GM12878 (cell line): ENCODE data around the gene VAV2. TPM values are rescaled to one million over a fixed set of nuclear protein-coding genes. Genes with fewer than 3 reads are reported as not detected.
A peak's percentile ranks its signal among the peaks of the same experiment; 100 is the strongest.

ENCODE experiments used
- ATAC-seq: fragments of 200-7000 bp; cut with Tn5 transposase; 3 replicates; pipeline ENCODE4 v1.9.1; 2020; ENCODE audit warnings: mild to moderate bottlenecking, moderate library complexity
- BruUV-seq: library from RNA; stranded (reverse); fragments of 400-500 nt; replicated peaks from 2 replicates; lab custom pipeline; 2021; lab: Mats Ljungman, UMichigan
- CTCF ChIA-PET: fragments of 300-600 bp; sonication (Branson Sonifier 250); formaldehyde crosslinking; extraction: SDS; loops from one replicate; lab custom pipeline; 2021; ENCODE audit warnings: inconsistent platforms; lab: Yijun Ruan, JAX
- POLR2A ChIA-PET: fragments of 350-600 bp; formaldehyde crosslinking; extraction: SDS; loops from one replicate; lab custom pipeline; 2021; ENCODE audit warnings: inconsistent platforms; lab: Charles Lee
- RAD21 ChIA-PET: fragments of 300-600 bp; sonication (Branson Sonifier 250); formaldehyde crosslinking; loops from one replicate; lab custom pipeline; 2023; ENCODE audit warnings: antibody characterized with exemption; ENCODE audit not compliant: unreplicated experiment; lab: Charles Lee
- SMC1A ChIA-PET: fragments of 300-600 bp; sonication (Branson Sonifier 250); formaldehyde crosslinking; loops from one replicate; lab custom pipeline; 2023; ENCODE audit not compliant: unreplicated experiment, uncharacterized antibody; lab: Charles Lee
- DNase-seq: peaks from one replicate; pipeline ENCODE4 v3.0.0-alpha.2; 2011; ENCODE audit warnings: low read depth, low spot score
- FAIRE-seq: peaks from 3 replicates; lab custom pipeline; 2011; peaks lifted over from hg19 to GRCh38; lab: Jason Lieb, UNC
- H2AFZ ChIP-seq: 2 replicates; pipeline ENCODE4 v1.6.0; 2011; ENCODE audit warnings: low read depth, low read length, control low read depth; ENCODE audit not compliant: control insufficient read depth
- H3K27ac ChIP-seq: 2 replicates; pipeline ENCODE4 v1.5.1; 2011; ENCODE audit warnings: control low read depth; ENCODE audit not compliant: control insufficient read depth, insufficient read depth
- H3K27me3 ChIP-seq, 2 experiments: replicated peaks in 1 of 2; 2 replicates each; pipeline versions ENCODE4 v1.6.0 to v1.6.1; 2011; ENCODE audit warnings: low read length in 1 of 2; ENCODE audit not compliant: control insufficient read depth in 2 of 2, insufficient read depth in 2 of 2
- H3K36me3 ChIP-seq, 2 experiments: 2 replicates each; pipeline ENCODE4 v1.5.1; 2011; ENCODE audit warnings: low read length in 1 of 2; ENCODE audit not compliant: control insufficient read depth in 2 of 2, insufficient read depth in 2 of 2
- H3K4me1 ChIP-seq: 2 replicates; pipeline ENCODE4 v1.6.1; 2011; ENCODE audit warnings: mild to moderate bottlenecking, low read length, moderate library complexity, mixed read lengths; ENCODE audit not compliant: control insufficient read depth, insufficient read depth
- H3K4me2 ChIP-seq: 2 replicates; pipeline ENCODE4 v1.6.0; 2011; ENCODE audit warnings: control low read depth; ENCODE audit not compliant: control insufficient read depth, insufficient read depth
- H3K4me3 ChIP-seq: fragments of 200-600 bp; sonication (generic); 2 replicates; pipeline ENCODE4 v1.5.1; 2016
- H3K79me2 ChIP-seq: 2 replicates; pipeline ENCODE4 v1.6.0; 2011; ENCODE audit warnings: low read length; ENCODE audit not compliant: control insufficient read depth, insufficient read depth
- H3K9ac ChIP-seq: 2 replicates; pipeline ENCODE4 v1.8.0; 2011; ENCODE audit warnings: low read length, control low read depth, mixed read lengths; ENCODE audit not compliant: control insufficient read depth, insufficient read depth
- H3K9me3 ChIP-seq: replicated peaks from 3 replicates; pipeline ENCODE4 v1.5.1; 2011; ENCODE audit warnings: mild to moderate bottlenecking, low read length; ENCODE audit not compliant: control insufficient read depth, insufficient read depth
- H4K20me1 ChIP-seq: 2 replicates; pipeline ENCODE4 v1.6.0; 2011; ENCODE audit not compliant: control insufficient read depth, insufficient read depth
- ETV6 ChIP-seq, 2 experiments: fragments of 450-650 bp in 1 of 2; IDR thresholded peaks in 1 of 2; conservative IDR thresholded peaks in 1 of 2; 2 replicates each; pipeline ENCODE4 v1.6.1; 2014; ENCODE audit warnings: antibody characterized with exemption in 1 of 2, borderline replicate concordance in 1 of 2, low read depth in 1 of 2, mild to moderate bottlenecking in 1 of 2, moderate library complexity in 1 of 2
- NR2F1 ChIP-seq: fragments of 450-650 bp; conservative IDR thresholded peaks from 2 replicates; pipeline ENCODE4 v1.6.1; 2017; ENCODE audit warnings: mild to moderate bottlenecking
- PAX5 ChIP-seq: IDR thresholded peaks from 2 replicates; pipeline ENCODE4 v1.6.1; 2011; ENCODE audit warnings: low read depth, low read length, borderline replicate concordance
- PML ChIP-seq: IDR thresholded peaks from 2 replicates; pipeline ENCODE4 v1.6.1; 2012; ENCODE audit warnings: low read length, inconsistent platforms
- RAD21 ChIP-seq: IDR thresholded peaks from 2 replicates; pipeline ENCODE4 v1.6.1; 2011; ENCODE audit warnings: mild to moderate bottlenecking, low read depth, low read length, moderate library complexity; ENCODE audit not compliant: insufficient read depth
- SMAD1 ChIP-seq: fragments of 450-650 bp; IDR thresholded peaks from 2 replicates; pipeline ENCODE4 v1.6.1; 2018; ENCODE audit warnings: mild to moderate bottlenecking, low read depth; ENCODE audit not compliant: partially characterized antibody
- WGBS: methylation state at CpG from one replicate; pipeline ENCODE4 v1.1.6; 2016; ENCODE audit warnings: low lambda C conversion rate; ENCODE audit not compliant: insufficient replicate concordance, insufficient coverage; ENCODE audit errors: missing lambda C conversion rate; 5-methylcytosine and 5-hydroxymethylcytosine counted together
- in situ Hi-C: fragments of 300-500 bp; cut with MboI; formaldehyde crosslinking; loops from 9 replicates; pipeline ENCODE4 v1.14.3; 2018; ENCODE audit warnings: mixed read lengths
- intact Hi-C: fragments of 100-400 bp; cut with micrococcal nuclease; formaldehyde crosslinking; loops from one replicate; pipeline ENCODE4 v1.14.2; 2022; ENCODE audit not compliant: unreplicated experiment
- polyA plus RNA-seq, 11 experiments: library from polyadenylated mRNA; depleted of rRNA in 4 of 11; unstranded in 6 of 11; stranded (reverse) in 5 of 11; fragments of >200 nt; fragmentation: Nextera tagmentation in 4 of 11; fragmentation: Illumina TruSeq in 1 of 11; extraction: Ambion mirVana in 4 of 11; extraction: Trizol in 1 of 11; gene quantifications; 1 replicate in 1 of 11; 2 replicates in 10 of 11; pipeline versions ENCODE4 v1.2.1 to v1.2.3, GENCODE V29; 2011 to 2016; ENCODE audit warnings: inconsistent platforms in 2 of 11, missing spikeins in 2 of 11, low read depth in 1 of 11
- total RNA-seq, 4 experiments: library from RNA; depleted of rRNA in 3 of 4; stranded (reverse); fragments of >200 nt in 3 of 4; fragmentation: Illumina TruSeq in 1 of 4; extraction: Trizol in 1 of 4; gene quantifications; 2 replicates each; pipeline versions ENCODE4 v1.2.1 to v1.2.3, GENCODE V29; 2013 to 2021
- TF ChIP-seq, protein P1 (sequence below): IDR thresholded peaks from 2 replicates; pipeline ENCODE4 v1.6.1; 2012; ENCODE audit warnings: low read length, inconsistent platforms

VAV2 gene
- total and polyA plus RNA-seq, 10 of the 15 experiments (the other 5 are each of a cell fraction or from before 2014, with no cell fraction given) = 0.13 to 43.9 (median 16.9) TPM

GRCh38 chr9:133830711-133831110 lies 161.4 kb downstream of the VAV2 start:
- no peaks in the 10 kb centered on the region for H4K20me1 ChIP-seq
- H3K79me2 ChIP-seq = no peaks in the 10 kb centered on the region
- no TSS peak for BruUV-seq
- no peak for FAIRE-seq
- no peak overlapping the region for H3K4me3 ChIP-seq
- 94% methylated on average over 3 of the region's 3 CpGs for WGBS
- DNase-seq = no peak
- peaks cover 21 to 26% of the 10 kb centered on the region in 2 experiments; a peak in 3 of 4 replicates for H3K36me3 ChIP-seq
- POLR2A ChIA-PET = no interaction called here
- no peaks in the 10 kb centered on the region for H3K4me1 ChIP-seq
- no peak overlapping the region for H3K9ac ChIP-seq
- H3K4me2 ChIP-seq = no peak overlapping the region
- intact Hi-C loops (no loop called here), in situ Hi-C loops (no loop called here)
- RAD21 ChIA-PET = no interaction called here
- SMC1A ChIA-PET = interaction anchor here (0.7 kb wide), 1 partner anchor 9 kb away, joined by 3 read pairs; no protein-coding TSS in a partner anchor
- H3K27ac ChIP-seq = no peak overlapping the region
- no peak overlapping the region for H2AFZ ChIP-seq
- H3K27me3 ChIP-seq = no peaks in the 10 kb centered on the region
- CTCF ChIA-PET = interaction anchor here (0.7 kb wide), 1 partner anchor 20 kb away, joined by 3 read pairs; no protein-coding TSS in a partner anchor
- TF ChIP-seq RAD21 = no peak
- no peak for TF ChIP-seq PML
- no peak for ATAC-seq
- H3K9me3 ChIP-seq = no peaks in the 10 kb centered on the region

DNA sequence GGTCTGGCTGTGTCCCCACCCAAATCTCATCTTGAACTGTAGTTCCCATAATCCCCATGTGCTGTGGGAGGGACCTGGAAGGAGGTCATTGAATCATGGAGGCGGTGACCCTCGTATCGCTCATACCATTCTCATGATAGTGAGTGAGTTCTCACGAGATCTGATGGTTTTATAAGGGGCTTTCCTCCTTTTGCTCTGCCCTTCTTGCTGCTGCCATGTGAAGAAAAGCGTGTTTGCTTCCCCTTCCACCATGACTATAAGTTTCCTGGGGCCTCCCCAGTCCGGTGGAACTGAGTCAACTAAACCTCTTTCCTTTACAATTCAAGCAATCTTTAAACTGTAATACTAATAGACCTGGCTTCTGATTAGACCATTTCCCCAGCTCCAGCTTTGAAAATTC lies 161.8 kb downstream of the VAV2 start:
- H2AFZ ChIP-seq = no peak overlapping the region
- H3K27me3 ChIP-seq = no peaks in the 10 kb centered on the region
- no peak overlapping the region for H3K9ac ChIP-seq
- WGBS = 59% methylated on average over 5 of the region's 6 CpGs
- FAIRE-seq = no peak
- peaks cover 21 to 23% of the 10 kb centered on the region in 2 experiments; a peak in 3 of 4 replicates for H3K36me3 ChIP-seq
- DNase-seq = no peak
- TF ChIP-seq SMAD1 (no peak), NR2F1 (no peak), PAX5 (no peak), ETV6 (conservative IDR thresholded peaks at IDR 0.05 in 1 of 2, IDR thresholded peaks at IDR 0.05 in 1 of 2; ENCODE audit: borderline replicate concordance in 1 of 2, low read depth in 1 of 2) (peak in 1 of 2 experiments; percentile 23; a peak in 1 of 4 replicates)
- TF ChIP-seq, protein P1, sequence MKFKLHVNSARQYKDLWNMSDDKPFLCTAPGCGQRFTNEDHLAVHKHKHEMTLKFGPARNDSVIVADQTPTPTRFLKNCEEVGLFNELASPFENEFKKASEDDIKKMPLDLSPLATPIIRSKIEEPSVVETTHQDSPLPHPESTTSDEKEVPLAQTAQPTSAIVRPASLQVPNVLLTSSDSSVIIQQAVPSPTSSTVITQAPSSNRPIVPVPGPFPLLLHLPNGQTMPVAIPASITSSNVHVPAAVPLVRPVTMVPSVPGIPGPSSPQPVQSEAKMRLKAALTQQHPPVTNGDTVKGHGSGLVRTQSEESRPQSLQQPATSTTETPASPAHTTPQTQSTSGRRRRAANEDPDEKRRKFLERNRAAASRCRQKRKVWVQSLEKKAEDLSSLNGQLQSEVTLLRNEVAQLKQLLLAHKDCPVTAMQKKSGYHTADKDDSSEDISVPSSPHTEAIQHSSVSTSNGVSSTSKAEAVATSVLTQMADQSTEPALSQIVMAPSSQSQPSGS = no peak
- H3K4me2 ChIP-seq = no peak overlapping the region
- intact Hi-C loops (no loop called here), in situ Hi-C loops (no loop called here)
- ChIA-PET CTCF (interaction anchor here (0.7 to 1.0 kb wide), 2 partner anchors 20 to 48 kb away, joined by 3 read pairs; no protein-coding TSS in a partner anchor), RAD21 (no interaction called here), SMC1A (interaction anchor here (0.7 kb wide), 1 partner anchor 9 kb away, joined by 3 read pairs; no protein-coding TSS in a partner anchor), POLR2A (no interaction called here)
- no peaks in the 10 kb centered on the region for H3K9me3 ChIP-seq
- H3K79me2 ChIP-seq = no peaks in the 10 kb centered on the region
- H3K27ac ChIP-seq = no peak overlapping the region
- no TSS peak for BruUV-seq
- no peak for ATAC-seq
- H3K4me3 ChIP-seq = no peak overlapping the region
- no peaks in the 10 kb centered on the region for H4K20me1 ChIP-seq
- no peaks in the 10 kb centered on the region for H3K4me1 ChIP-seq
